ENCODE data around the gene ZFAND3. TPM values are rescaled to one million over a fixed set of nuclear protein-coding genes. Genes with fewer than 3 reads are reported as not detected.

ZFAND3 gene
- total RNA-seq, 2 experiments from 2014 or later, result 34.4 to 37.0 TPM

DNA sequence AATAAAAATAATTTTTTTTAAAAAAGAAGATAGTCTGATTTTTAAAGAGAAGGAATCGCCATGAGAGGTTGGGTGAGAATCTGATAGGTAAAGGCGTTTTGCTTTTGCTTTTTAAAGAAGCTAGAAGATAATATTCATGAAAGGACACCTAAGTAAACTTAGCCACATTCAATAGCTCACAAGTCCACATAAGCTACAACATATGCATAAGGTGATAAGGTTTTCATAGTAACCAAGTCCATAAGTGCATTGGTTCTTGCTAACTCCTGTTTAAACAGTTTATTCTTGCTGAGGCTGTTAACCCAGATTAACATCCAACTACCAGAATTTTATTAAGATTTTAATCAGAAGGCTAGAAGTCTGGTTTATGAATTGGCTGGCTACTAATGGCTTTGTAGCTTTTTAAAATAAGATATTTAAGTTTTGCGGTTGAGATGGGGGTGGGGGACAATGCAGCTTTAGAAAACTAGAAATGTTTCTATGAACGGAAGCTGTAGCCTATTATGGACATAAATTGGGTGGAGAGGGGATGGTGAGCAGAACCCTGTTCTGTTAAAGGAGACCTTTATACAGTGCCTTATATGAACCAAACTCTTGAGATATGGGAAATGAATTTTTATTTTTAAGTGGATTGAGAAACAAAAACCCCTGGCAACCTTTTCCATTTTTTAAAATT lies 235.1 kb downstream of the ZFAND3 start:
- H3K27me3 ChIP-seq (ENCODE audit: control insufficient read depth in 1 of 2, insufficient read depth in 2 of 2, low read length in 2 of 2), result no peaks in the 10 kb centered on the region
- no peaks in the 10 kb centered on the region for H3K36me3 ChIP-seq (ENCODE audit: insufficient read depth, low read length)
- H3K27me3 Mint-ChIP-seq, result no peaks in the 10 kb centered on the region
- ChIA-PET POLR2A (interaction anchor here (0.6 kb wide), 1 partner anchor 63 kb away, joined by 3 read pairs; no protein-coding TSS in a partner anchor), CTCF (interaction anchor here (0.7 kb wide), 1 partner anchor 22 kb away, joined by 3 read pairs; no protein-coding TSS in a partner anchor)
- H3K9me3 ChIP-seq (ENCODE audit: control insufficient read depth in 1 of 2, insufficient read depth in 1 of 2, low read length in 2 of 2), result no peaks in the 10 kb centered on the region
- ATAC-seq (ENCODE audit: poor library complexity) (no peak), DNase-seq (no peak)
- H3K4me3 ChIP-seq (ENCODE audit: low read length), result no peak overlapping the region
- H3K9me3 Mint-ChIP-seq, result no peaks in the 10 kb centered on the region
- no peak overlapping the region for H3K27ac ChIP-seq (ENCODE audit: low read depth in 1 of 2, low read length in 2 of 2)
- H3K36me3 Mint-ChIP-seq (ENCODE audit: low read depth), result peaks cover 4% of the 10 kb centered on the region
- peaks cover 8% of the 10 kb centered on the region for H3K4me1 ChIP-seq (ENCODE audit: insufficient read depth, low read length)
- H3K4me1 Mint-ChIP-seq (ENCODE audit: low read depth), result peaks cover 69% of the 10 kb centered on the region
- intact Hi-C loops (cut with DNase I, micrococcal nuclease), result no loop called here
- no peak for TF ChIP-seq CTCF (IDR thresholded peaks at IDR 0.05)
- H3K27ac Mint-ChIP-seq, result no peak overlapping the region
- H3K4me3 Mint-ChIP-seq, result no peak overlapping the region

- POLR2A ChIA-PET, result no interaction called here
These were observed 235.7 kb downstream of the ZFAND3 start for GRCh38 chr6:38055203-38055589.

GRCh38 chr6:38056361-38056760 lies 236.8 kb downstream of the ZFAND3 start:
- DNase-seq, result no peak
- no peak overlapping the region for H3K27ac ChIP-seq (ENCODE audit: low read depth in 1 of 2, low read length in 2 of 2)
- POLR2A ChIA-PET, result no interaction called here
- CTCF ChIA-PET, result no interaction called here
- peak overlapping the region; percentile 15 for H3K27ac Mint-ChIP-seq
- TF ChIP-seq CTCF (IDR thresholded peaks at IDR 0.05), result no peak
- H3K36me3 Mint-ChIP-seq (ENCODE audit: low read depth), result peaks cover 9% of the 10 kb centered on the region
- H3K27me3 Mint-ChIP-seq, result no peaks in the 10 kb centered on the region
- no peaks in the 10 kb centered on the region for H3K9me3 ChIP-seq (ENCODE audit: control insufficient read depth in 1 of 2, insufficient read depth in 1 of 2, low read length in 2 of 2)
- H3K4me1 ChIP-seq (ENCODE audit: insufficient read depth, low read length), result peaks cover 8% of the 10 kb centered on the region
- intact Hi-C loops (cut with DNase I, micrococcal nuclease), result no loop called here
- no peak overlapping the region for H3K4me3 ChIP-seq (ENCODE audit: low read length)
- no peak overlapping the region for H3K4me3 Mint-ChIP-seq
- no peaks in the 10 kb centered on the region for H3K9me3 Mint-ChIP-seq
- no peaks in the 10 kb centered on the region for H3K27me3 ChIP-seq (ENCODE audit: control insufficient read depth in 1 of 2, insufficient read depth in 2 of 2, low read length in 2 of 2)
- H3K36me3 ChIP-seq (ENCODE audit: insufficient read depth, low read length), result peaks cover 2% of the 10 kb centered on the region
- ATAC-seq (ENCODE audit: poor library complexity), result no peak
- H3K4me1 Mint-ChIP-seq (ENCODE audit: low read depth), result peaks cover 58% of the 10 kb centered on the region

More at GRCh38 chr6:38055203-38055589, 235.7 kb downstream of the ZFAND3 start:
- TF ChIP-seq CTCF (IDR thresholded peaks at IDR 0.05), result no peak
- Mint-ChIP-seq H3K4me3 (no peak overlapping the region), H3K27me3 (no peaks in the 10 kb centered on the region), H3K9me3 (no peaks in the 10 kb centered on the region), H3K4me1 (ENCODE audit: low read depth) (peaks cover 68% of the 10 kb centered on the region), H3K27ac (no peak overlapping the region), H3K36me3 (ENCODE audit: low read depth) (peaks cover 4% of the 10 kb centered on the region)
- DNase-seq (no peak), ATAC-seq (ENCODE audit: poor library complexity) (no peak)
- H3K27me3 ChIP-seq (ENCODE audit: control insufficient read depth in 1 of 2, insufficient read depth in 2 of 2, low read length in 2 of 2), result no peaks in the 10 kb centered on the region
- no peaks in the 10 kb centered on the region for H3K36me3 ChIP-seq (ENCODE audit: insufficient read depth, low read length)
- intact Hi-C loops (cut with DNase I, micrococcal nuclease), result no loop called here
- no peak overlapping the region for H3K4me3 ChIP-seq (ENCODE audit: low read length)
- H3K4me1 ChIP-seq (ENCODE audit: insufficient read depth, low read length), result peaks cover 8% of the 10 kb centered on the region
- CTCF ChIA-PET, result no interaction called here
- no peak overlapping the region for H3K27ac ChIP-seq (ENCODE audit: low read depth in 1 of 2, low read length in 2 of 2)
- no peaks in the 10 kb centered on the region for H3K9me3 ChIP-seq (ENCODE audit: control insufficient read depth in 1 of 2, insufficient read depth in 1 of 2, low read length in 2 of 2)
